ENCODE measurements around the gene DACT3. TPM values are rescaled to one million over a fixed set of nuclear protein-coding genes. Genes with fewer than 3 reads are reported as not detected.

The DACT3 gene, protein sequence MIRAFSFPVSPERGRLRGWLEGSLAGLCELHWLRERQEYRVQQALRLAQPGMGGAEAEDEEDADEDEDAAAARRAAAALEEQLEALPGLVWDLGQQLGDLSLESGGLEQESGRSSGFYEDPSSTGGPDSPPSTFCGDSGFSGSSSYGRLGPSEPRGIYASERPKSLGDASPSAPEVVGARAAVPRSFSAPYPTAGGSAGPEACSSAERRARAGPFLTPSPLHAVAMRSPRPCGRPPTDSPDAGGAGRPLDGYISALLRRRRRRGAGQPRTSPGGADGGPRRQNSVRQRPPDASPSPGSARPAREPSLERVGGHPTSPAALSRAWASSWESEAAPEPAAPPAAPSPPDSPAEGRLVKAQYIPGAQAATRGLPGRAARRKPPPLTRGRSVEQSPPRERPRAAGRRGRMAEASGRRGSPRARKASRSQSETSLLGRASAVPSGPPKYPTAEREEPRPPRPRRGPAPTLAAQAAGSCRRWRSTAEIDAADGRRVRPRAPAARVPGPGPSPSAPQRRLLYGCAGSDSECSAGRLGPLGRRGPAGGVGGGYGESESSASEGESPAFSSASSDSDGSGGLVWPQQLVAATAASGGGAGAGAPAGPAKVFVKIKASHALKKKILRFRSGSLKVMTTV
- total RNA-seq: 1 to 10 TPM; 1.3 to 4.1 (median 2.6) TPM

DNA sequence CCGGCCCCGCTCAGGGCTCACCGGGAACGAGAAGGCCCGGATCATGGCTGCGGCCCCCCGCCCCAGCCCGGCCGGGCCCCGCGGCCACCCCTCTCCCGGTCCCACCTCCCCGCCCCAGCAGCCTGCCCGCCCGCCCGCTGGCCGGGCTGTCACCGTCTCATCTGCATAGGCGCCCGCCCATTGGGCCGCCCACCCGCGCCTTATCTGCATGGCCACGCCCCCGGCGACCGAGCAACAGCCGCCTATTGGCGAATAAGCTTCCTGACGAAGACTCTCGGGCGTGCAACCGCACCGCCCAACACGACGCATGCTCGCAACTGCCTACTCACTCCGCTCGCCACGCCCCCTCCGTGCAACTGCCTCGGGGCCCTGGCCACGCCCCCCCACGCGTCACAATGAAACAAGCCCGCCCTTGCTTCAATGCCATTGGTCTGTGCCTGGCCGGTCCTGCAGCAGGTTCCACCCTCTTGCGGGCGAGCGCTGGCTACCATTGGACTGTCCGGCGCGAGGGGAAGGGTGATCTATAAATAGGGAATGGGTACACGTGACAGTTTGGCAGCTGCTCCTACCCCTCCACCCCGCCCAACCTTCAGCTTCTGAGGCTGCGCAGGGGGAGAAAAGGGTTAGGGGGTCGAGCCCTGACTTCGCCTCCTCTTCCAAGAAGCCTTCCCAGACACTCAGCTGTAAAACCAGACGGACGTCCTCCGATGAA, at the start of gene DACT3:
DACT3 (minus strand) TSS at position 163 of the 712 bp plus-strand sequence; CDS start at position 45, 118 bp downstream.
- 0 to 1% methylated on average over 34 to 38 of the region's 61 CpGs for WGBS, 2 donors
- TF ChIP-seq POLR2A (IDR thresholded peaks at IDR 0.05): no peak
- TF ChIP-seq, protein P1, sequence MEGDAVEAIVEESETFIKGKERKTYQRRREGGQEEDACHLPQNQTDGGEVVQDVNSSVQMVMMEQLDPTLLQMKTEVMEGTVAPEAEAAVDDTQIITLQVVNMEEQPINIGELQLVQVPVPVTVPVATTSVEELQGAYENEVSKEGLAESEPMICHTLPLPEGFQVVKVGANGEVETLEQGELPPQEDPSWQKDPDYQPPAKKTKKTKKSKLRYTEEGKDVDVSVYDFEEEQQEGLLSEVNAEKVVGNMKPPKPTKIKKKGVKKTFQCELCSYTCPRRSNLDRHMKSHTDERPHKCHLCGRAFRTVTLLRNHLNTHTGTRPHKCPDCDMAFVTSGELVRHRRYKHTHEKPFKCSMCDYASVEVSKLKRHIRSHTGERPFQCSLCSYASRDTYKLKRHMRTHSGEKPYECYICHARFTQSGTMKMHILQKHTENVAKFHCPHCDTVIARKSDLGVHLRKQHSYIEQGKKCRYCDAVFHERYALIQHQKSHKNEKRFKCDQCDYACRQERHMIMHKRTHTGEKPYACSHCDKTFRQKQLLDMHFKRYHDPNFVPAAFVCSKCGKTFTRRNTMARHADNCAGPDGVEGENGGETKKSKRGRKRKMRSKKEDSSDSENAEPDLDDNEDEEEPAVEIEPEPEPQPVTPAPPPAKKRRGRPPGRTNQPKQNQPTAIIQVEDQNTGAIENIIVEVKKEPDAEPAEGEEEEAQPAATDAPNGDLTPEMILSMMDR (IDR thresholded peaks at IDR 0.05): no peak
- intact Hi-C loops (cut with DNase I; ENCODE audit: low total_unique reads): loop anchor here (10.0 kb wide), 2 partner anchors 46 to 126 kb away; no protein-coding TSS in a partner anchor
- peak; percentile 100 for DNase-seq (ENCODE audit: low spot score in 2 of 2)
- H3K4me3 ChIP-seq (ENCODE audit: low read depth, poor library complexity, severe bottlenecking): peak within 1 kb of the TSS; percentile 21

GRCh38 chr19:46710687-46711086, 49.7 kb upstream of the DACT3 start:
- intact Hi-C loops (cut with DNase I; ENCODE audit: low total_unique reads): no loop called here
- 84% methylated on average over 25 of the region's 25 CpGs for WGBS, 2 donors
- no peak for DNase-seq (ENCODE audit: low spot score in 2 of 2)
- no peak overlapping the region for H3K4me3 ChIP-seq (ENCODE audit: low read depth, poor library complexity, severe bottlenecking)
- TF ChIP-seq, protein P1 (IDR thresholded peaks at IDR 0.05): no peak
- no peak for TF ChIP-seq POLR2A (IDR thresholded peaks at IDR 0.05)

DNA sequence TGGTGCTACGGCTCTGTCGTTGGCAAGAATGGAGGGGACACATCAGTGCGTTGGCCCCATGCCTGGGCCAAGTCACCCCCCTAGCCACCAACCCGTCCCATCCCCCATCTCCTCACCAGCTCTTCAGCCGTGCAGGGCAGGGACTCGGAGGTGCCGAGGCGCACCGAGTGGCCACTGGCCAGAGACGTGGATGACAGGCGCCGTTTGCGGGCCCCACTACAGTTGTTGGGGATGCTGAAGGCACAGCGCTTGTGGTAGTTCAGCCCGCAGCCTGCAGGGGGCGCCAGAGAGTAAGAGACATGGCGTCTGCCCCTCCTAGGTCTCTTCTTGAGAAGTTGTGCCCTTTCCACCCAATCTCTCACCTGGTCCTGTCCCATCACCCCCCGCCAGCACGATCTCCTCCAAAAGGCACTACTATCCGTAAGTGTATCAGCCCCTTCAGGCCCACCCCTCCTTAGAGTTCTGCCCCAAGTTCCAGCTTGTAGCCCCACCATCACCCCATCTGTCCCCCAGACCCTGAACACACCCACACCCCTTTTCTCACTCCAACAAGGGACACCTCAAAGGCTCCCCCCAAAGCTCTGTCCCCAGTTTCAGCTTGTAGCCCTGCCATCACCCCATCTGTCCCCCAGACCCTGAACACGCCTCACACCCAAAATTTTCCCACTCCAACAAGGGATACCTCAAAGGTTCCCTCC, 43.5 kb upstream of the DACT3 start:
- TF ChIP-seq POLR2A (IDR thresholded peaks at IDR 0.05): no peak
- TF ChIP-seq, protein P1 (IDR thresholded peaks at IDR 0.05): peak in 1 of 3 donors; percentile 81
- WGBS, 2 donors: 43 to 46% methylated on average over 20 to 21 of the region's 21 CpGs
- H3K4me3 ChIP-seq (ENCODE audit: low read depth, poor library complexity, severe bottlenecking): no peak overlapping the region
- intact Hi-C loops (cut with DNase I; ENCODE audit: low total_unique reads): no loop called here
- DNase-seq (ENCODE audit: low spot score in 2 of 2): peak; percentile 57 to 96

DNA sequence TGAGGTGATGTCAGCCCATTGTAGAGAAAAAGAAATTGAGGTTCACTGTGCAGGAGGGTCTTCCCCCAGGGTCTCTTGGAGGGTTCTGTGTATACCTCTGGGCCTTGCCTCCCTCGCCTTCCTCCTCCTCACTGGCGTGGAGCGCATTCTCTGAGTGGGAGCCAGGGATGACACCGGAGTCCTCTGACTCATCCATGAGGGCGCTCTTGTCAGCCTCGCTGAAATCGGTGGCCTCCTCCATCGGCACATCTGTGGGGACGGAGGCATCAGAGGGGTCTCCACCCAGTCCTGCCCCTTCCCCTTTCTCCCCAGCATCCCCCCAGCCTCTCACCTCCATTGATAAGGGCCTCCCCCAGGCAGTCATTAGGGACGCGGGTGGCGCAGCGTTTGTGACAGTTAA, 39.7 kb upstream of the DACT3 start:
- intact Hi-C loops (cut with DNase I; ENCODE audit: low total_unique reads): no loop called here
- TF ChIP-seq, protein P1 (IDR thresholded peaks at IDR 0.05): no peak
- TF ChIP-seq POLR2A (IDR thresholded peaks at IDR 0.05): no peak
- WGBS, 2 donors: 86 to 88% methylated on average over 13 of the region's 13 CpGs
- DNase-seq (ENCODE audit: low spot score in 2 of 2): no peak
- H3K4me3 ChIP-seq (ENCODE audit: low read depth, poor library complexity, severe bottlenecking): no peak overlapping the region

All from lower leg skin (tissue), 4 donors.